Mesothelial cell of epicardium (in vitro differentiated cells): ENCODE measurements around the gene ETS1. TPM values are rescaled to one million over a fixed set of nuclear protein-coding genes. Genes with fewer than 3 reads are reported as not detected.

Source experiments
- DNase-seq, 2 experiments: peaks; one replicate each; pipeline ENCODE4 v3.0.0; 2021; ENCODE audit warnings: low spot score in 2 of 2; ENCODE audit not compliant: unreplicated experiment in 2 of 2
- H3K27ac Mint-ChIP-seq: 2 replicates; pipeline ENCODE4 v1.8.0; 2021; ENCODE audit warnings: mixed read lengths
- H3K27me3 Mint-ChIP-seq: 2 replicates; pipeline ENCODE4 v1.8.0; 2021; ENCODE audit warnings: low read depth, mixed read lengths
- H3K36me3 Mint-ChIP-seq: 2 replicates; pipeline ENCODE4 v1.8.0; 2021; ENCODE audit warnings: mixed read lengths
- H3K4me1 Mint-ChIP-seq: 2 replicates; pipeline ENCODE4 v1.8.0; 2021; ENCODE audit warnings: mixed read lengths
- H3K4me3 Mint-ChIP-seq: 2 replicates; pipeline ENCODE4 v1.8.0; 2021; ENCODE audit warnings: mild to moderate bottlenecking, moderate library complexity, mixed read lengths
- H3K9me3 Mint-ChIP-seq: 2 replicates; pipeline ENCODE4 v1.8.0; 2021; ENCODE audit warnings: mixed read lengths
- CTCF ChIP-seq: fragments of 200-600 bp; sonication (generic); IDR thresholded peaks from one replicate; pipeline ENCODE4 v1.5.0; 2021; ENCODE audit warnings: antibody characterized with exemption; ENCODE audit not compliant: unreplicated experiment
- total RNA-seq: library from RNA; stranded (reverse); gene quantifications from 3 replicates; pipeline ENCODE4 v1.2.1, GENCODE V29; 2021

Gene ETS1, protein sequence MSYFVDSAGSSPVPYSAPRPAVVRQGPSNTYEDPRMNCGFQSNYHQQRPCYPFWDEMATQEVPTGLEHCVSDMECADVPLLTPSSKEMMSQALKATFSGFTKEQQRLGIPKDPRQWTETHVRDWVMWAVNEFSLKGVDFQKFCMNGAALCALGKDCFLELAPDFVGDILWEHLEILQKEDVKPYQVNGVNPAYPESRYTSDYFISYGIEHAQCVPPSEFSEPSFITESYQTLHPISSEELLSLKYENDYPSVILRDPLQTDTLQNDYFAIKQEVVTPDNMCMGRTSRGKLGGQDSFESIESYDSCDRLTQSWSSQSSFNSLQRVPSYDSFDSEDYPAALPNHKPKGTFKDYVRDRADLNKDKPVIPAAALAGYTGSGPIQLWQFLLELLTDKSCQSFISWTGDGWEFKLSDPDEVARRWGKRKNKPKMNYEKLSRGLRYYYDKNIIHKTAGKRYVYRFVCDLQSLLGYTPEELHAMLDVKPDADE
- 29.7 to 30.0 TPM (median 30.0 TPM) in 3 replicates for total RNA-seq

- Mint-ChIP-seq H3K4me3 (peak within 1 kb of the TSS; percentile 63), H3K4me1 (peaks cover 26% of the 10 kb centered on the region), H3K27ac (no peak within 1 kb of the TSS), H3K9me3 (peaks cover 3% of the 10 kb centered on the region), H3K36me3 (no peaks in the 10 kb centered on the region), H3K27me3 (peaks cover 57% of the 10 kb centered on the region)
- TF ChIP-seq CTCF: no peak
- no peak for DNase-seq
Measured at GRCh38 chr11:128587415-128587814, at the start of gene ETS1. ETS1 (minus strand) TSS chr11:128587558; CDS start chr11:128573130, 14,428 bp downstream.

DNA sequence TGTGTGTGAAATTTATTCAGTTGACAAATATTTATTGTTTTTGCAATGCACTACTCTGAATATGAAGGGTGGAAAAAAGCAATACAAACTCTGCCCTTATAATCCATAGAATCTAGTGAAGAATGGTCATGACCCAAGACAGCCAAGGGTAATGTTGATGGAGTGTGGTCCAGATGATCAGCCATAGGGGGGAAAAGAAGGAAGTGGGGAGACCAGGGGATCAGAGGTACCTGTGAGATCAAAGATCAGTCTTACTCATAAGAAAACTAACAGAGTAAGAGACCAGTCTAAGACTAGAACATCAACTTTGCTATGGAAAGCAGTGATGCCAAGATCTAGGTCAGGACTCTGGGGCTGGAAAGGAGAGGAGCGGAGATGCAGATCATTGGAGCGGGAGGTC, 47.0 kb upstream of the ETS1 start:
- Mint-ChIP-seq H3K4me1 (peaks cover 7% of the 10 kb centered on the region), H3K27ac (no peak overlapping the region), H3K36me3 (no peaks in the 10 kb centered on the region), H3K4me3 (no peak overlapping the region), H3K9me3 (peaks cover 13% of the 10 kb centered on the region), H3K27me3 (no peaks in the 10 kb centered on the region)
- DNase-seq: no peak
- TF ChIP-seq CTCF: no peak

GRCh38 chr11:128633384-128633965, 46.1 kb upstream of the ETS1 start:
- Mint-ChIP-seq H3K4me3 (no peak overlapping the region), H3K36me3 (no peaks in the 10 kb centered on the region), H3K27me3 (no peaks in the 10 kb centered on the region), H3K4me1 (peaks cover 11% of the 10 kb centered on the region), H3K27ac (no peak overlapping the region), H3K9me3 (peaks cover 7% of the 10 kb centered on the region)
- no peak for TF ChIP-seq CTCF
- DNase-seq: no peak

- no peak overlapping the region for H3K27ac Mint-ChIP-seq
- H3K36me3 Mint-ChIP-seq: no peaks in the 10 kb centered on the region
- DNase-seq: no peak
- H3K4me1 Mint-ChIP-seq: peaks cover 11% of the 10 kb centered on the region
- TF ChIP-seq CTCF: peak; percentile 50
- H3K27me3 Mint-ChIP-seq: no peaks in the 10 kb centered on the region
- H3K9me3 Mint-ChIP-seq: no peaks in the 10 kb centered on the region
- no peak overlapping the region for H3K4me3 Mint-ChIP-seq
Measured at GRCh38 chr11:128632141-128632791, 44.9 kb upstream of the ETS1 start.

DNA sequence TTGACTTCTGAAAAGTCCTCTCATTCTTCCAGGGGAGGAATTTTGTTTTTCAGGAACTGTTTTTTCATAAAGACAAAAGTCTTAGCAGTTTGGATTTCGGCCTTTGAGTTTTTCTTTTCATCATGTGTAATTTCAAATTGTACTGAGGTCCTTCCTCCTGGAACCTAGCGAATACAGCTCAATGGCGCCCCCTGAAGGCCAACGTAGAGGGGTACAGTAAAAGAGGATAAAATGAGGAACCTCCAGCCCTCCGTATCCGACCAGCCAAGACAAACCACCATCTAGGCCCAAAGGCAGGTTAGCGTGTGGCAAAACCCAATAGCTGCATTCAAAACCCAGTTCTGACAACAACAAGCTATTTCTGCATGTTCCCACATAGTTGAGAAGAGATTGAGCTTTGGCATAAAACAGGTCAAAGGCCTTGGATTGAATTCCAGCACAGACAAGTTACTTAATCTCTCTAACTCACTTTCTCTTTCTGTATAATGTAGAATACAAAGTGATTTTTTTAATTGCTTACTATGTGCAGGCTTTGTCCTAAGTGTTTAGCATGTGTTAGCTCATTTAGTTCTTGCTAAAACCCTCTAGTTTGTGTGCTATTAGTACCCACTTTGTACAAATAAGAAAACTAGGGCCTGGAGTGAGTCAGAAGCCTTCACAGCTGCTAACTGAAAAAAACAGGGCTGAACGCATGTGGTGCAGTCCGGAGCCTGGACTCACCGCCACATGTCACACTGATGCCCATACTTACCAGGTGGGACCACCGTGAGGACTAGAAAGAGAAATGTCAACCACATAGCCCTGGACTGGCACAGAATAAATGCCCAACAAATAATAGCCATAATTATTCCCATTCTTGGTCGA, 43.2 kb upstream of the ETS1 start:
- Mint-ChIP-seq H3K27me3 (no peaks in the 10 kb centered on the region), H3K4me1 (peaks cover 11% of the 10 kb centered on the region), H3K4me3 (no peak overlapping the region), H3K9me3 (no peaks in the 10 kb centered on the region), H3K27ac (no peak overlapping the region), H3K36me3 (no peaks in the 10 kb centered on the region)
- peak; percentile 77 to 91 for DNase-seq
- peak; percentile 94 for TF ChIP-seq CTCF
